Measurements from ENCODE around the gene SHB. TPM values are rescaled to one million over a fixed set of nuclear protein-coding genes. Genes with fewer than 3 reads are reported as not detected.
A peak's percentile ranks its signal among the peaks of the same experiment; 100 is the strongest.

Gene SHB
- total and polyA plus RNA-seq, 4 donors = 6.2 to 16.1 (median 11.6) TPM

GRCh38 chr9:38065369-38066075 lies 3.5 kb downstream of the SHB start:
- no peaks in the 10 kb centered on the region for H3K36me3 ChIP-seq (ENCODE audit: control insufficient read depth, insufficient read depth, low read length)
- peaks cover 7% of the 10 kb centered on the region for H3K27me3 ChIP-seq (ENCODE audit: control insufficient read depth, insufficient read depth, low read length)
- H3K9me3 ChIP-seq (ENCODE audit: control insufficient read depth, insufficient read depth, low read length) = no peaks in the 10 kb centered on the region
- no peak overlapping the region for H3K4me3 ChIP-seq (ENCODE audit: low read depth, low read length)
- H3K27ac ChIP-seq (ENCODE audit: low read depth, low read length) = no peak overlapping the region
- no peak for DNase-seq (ENCODE audit: low read depth in 4 of 6, low spot score in 6 of 6)
- peaks cover 43% of the 10 kb centered on the region for H3K4me1 ChIP-seq (ENCODE audit: control insufficient read depth, insufficient read depth, low read length)
- WGBS (ENCODE audit: insufficient coverage) = 57% methylated on average over 6 of the region's 9 CpGs

- Histone ChIP-seq H3K4me1 (ENCODE audit: control insufficient read depth, insufficient read depth, low read length) (peaks cover 42% of the 10 kb centered on the region), H3K36me3 (ENCODE audit: control insufficient read depth, insufficient read depth, low read length) (no peaks in the 10 kb centered on the region), H3K27me3 (ENCODE audit: control insufficient read depth, insufficient read depth, low read length) (peaks cover 7% of the 10 kb centered on the region), H3K27ac (ENCODE audit: low read depth, low read length) (no peak overlapping the region), H3K9me3 (ENCODE audit: control insufficient read depth, insufficient read depth, low read length) (no peaks in the 10 kb centered on the region), H3K4me3 (ENCODE audit: low read depth, low read length) (no peak overlapping the region)
- no peak for DNase-seq (ENCODE audit: low read depth in 4 of 6, low spot score in 6 of 6)
- 91% methylated on average over 3 of the region's 4 CpGs for WGBS (ENCODE audit: insufficient coverage)
Measured at GRCh38 chr9:38064842-38065368, 4.1 kb downstream of the SHB start.

- no peak overlapping the region for H3K27ac ChIP-seq (ENCODE audit: low read depth, low read length)
- no peak for DNase-seq (ENCODE audit: low read depth in 4 of 6, low spot score in 6 of 6)
- 48% methylated on average over 2 of the region's 2 CpGs for WGBS (ENCODE audit: insufficient coverage)
- no peaks in the 10 kb centered on the region for H3K9me3 ChIP-seq (ENCODE audit: control insufficient read depth, insufficient read depth, low read length)
- peaks cover 39% of the 10 kb centered on the region for H3K4me1 ChIP-seq (ENCODE audit: control insufficient read depth, insufficient read depth, low read length)
- no peaks in the 10 kb centered on the region for H3K36me3 ChIP-seq (ENCODE audit: control insufficient read depth, insufficient read depth, low read length)
- no peak overlapping the region for H3K4me3 ChIP-seq (ENCODE audit: low read depth, low read length)
- H3K27me3 ChIP-seq (ENCODE audit: control insufficient read depth, insufficient read depth, low read length) = peaks cover 7% of the 10 kb centered on the region
Measured at GRCh38 chr9:38063363-38063707, 5.7 kb downstream of the SHB start.

GRCh38 chr9:38062498-38063362 lies 6.3 kb downstream of the SHB start:
- DNase-seq (ENCODE audit: low read depth in 4 of 6, low spot score in 6 of 6) = peak in 1 of 6 donors; percentile 27
- Histone ChIP-seq H3K4me1 (ENCODE audit: control insufficient read depth, insufficient read depth, low read length) (peaks cover 43% of the 10 kb centered on the region), H3K9me3 (ENCODE audit: control insufficient read depth, insufficient read depth, low read length) (no peaks in the 10 kb centered on the region), H3K4me3 (ENCODE audit: low read depth, low read length) (no peak overlapping the region), H3K27ac (ENCODE audit: low read depth, low read length) (no peak overlapping the region), H3K27me3 (ENCODE audit: control insufficient read depth, insufficient read depth, low read length) (peaks cover 7% of the 10 kb centered on the region), H3K36me3 (ENCODE audit: control insufficient read depth, insufficient read depth, low read length) (no peaks in the 10 kb centered on the region)
- 85% methylated on average over 4 of the region's 12 CpGs for WGBS (ENCODE audit: insufficient coverage)

GRCh38 chr9:38062106-38062497 lies 6.9 kb downstream of the SHB start:
- no peak overlapping the region for H3K4me3 ChIP-seq (ENCODE audit: low read depth, low read length)
- peaks cover under 1% of the 10 kb centered on the region for H3K27me3 ChIP-seq (ENCODE audit: control insufficient read depth, insufficient read depth, low read length)
- 100% methylated on average over 1 of the region's 3 CpGs for WGBS (ENCODE audit: insufficient coverage)
- H3K9me3 ChIP-seq (ENCODE audit: control insufficient read depth, insufficient read depth, low read length) = no peaks in the 10 kb centered on the region
- no peak for DNase-seq (ENCODE audit: low read depth in 4 of 6, low spot score in 6 of 6)
- peaks cover 37% of the 10 kb centered on the region for H3K4me1 ChIP-seq (ENCODE audit: control insufficient read depth, insufficient read depth, low read length)
- no peak overlapping the region for H3K27ac ChIP-seq (ENCODE audit: low read depth, low read length)
- no peaks in the 10 kb centered on the region for H3K36me3 ChIP-seq (ENCODE audit: control insufficient read depth, insufficient read depth, low read length)

- no peak overlapping the region for H3K4me3 ChIP-seq (ENCODE audit: low read depth, low read length)
- H3K4me1 ChIP-seq (ENCODE audit: control insufficient read depth, insufficient read depth, low read length) = peaks cover 31% of the 10 kb centered on the region
- no peaks in the 10 kb centered on the region for H3K27me3 ChIP-seq (ENCODE audit: control insufficient read depth, insufficient read depth, low read length)
- no peaks in the 10 kb centered on the region for H3K36me3 ChIP-seq (ENCODE audit: control insufficient read depth, insufficient read depth, low read length)
- peak in 1 of 6 donors; percentile 60 for DNase-seq (ENCODE audit: low read depth in 4 of 6, low spot score in 6 of 6)
- WGBS (ENCODE audit: insufficient coverage) = 84% methylated on average over 4 of the region's 6 CpGs
- H3K9me3 ChIP-seq (ENCODE audit: control insufficient read depth, insufficient read depth, low read length) = no peaks in the 10 kb centered on the region
- H3K27ac ChIP-seq (ENCODE audit: low read depth, low read length) = no peak overlapping the region
Measured at GRCh38 chr9:38061326-38061977, 7.6 kb downstream of the SHB start.

GRCh38 chr9:38060681-38061080 lies 8.3 kb downstream of the SHB start:
- no peaks in the 10 kb centered on the region for H3K9me3 ChIP-seq (ENCODE audit: control insufficient read depth, insufficient read depth, low read length)
- no peaks in the 10 kb centered on the region for H3K27me3 ChIP-seq (ENCODE audit: control insufficient read depth, insufficient read depth, low read length)
- WGBS (ENCODE audit: insufficient coverage) = 92% methylated on average over 3 of the region's 3 CpGs
- H3K27ac ChIP-seq (ENCODE audit: low read depth, low read length) = no peak overlapping the region
- no peak for DNase-seq (ENCODE audit: low read depth in 4 of 6, low spot score in 6 of 6)
- H3K4me1 ChIP-seq (ENCODE audit: control insufficient read depth, insufficient read depth, low read length) = peaks cover 23% of the 10 kb centered on the region
- H3K4me3 ChIP-seq (ENCODE audit: low read depth, low read length) = no peak overlapping the region
- no peaks in the 10 kb centered on the region for H3K36me3 ChIP-seq (ENCODE audit: control insufficient read depth, insufficient read depth, low read length)

GRCh38 chr9:38059233-38059936 lies 9.6 kb downstream of the SHB start:
- 74% methylated on average over 6 of the region's 14 CpGs for WGBS (ENCODE audit: insufficient coverage)
- H3K4me1 ChIP-seq (ENCODE audit: control insufficient read depth, insufficient read depth, low read length) = peaks cover 14% of the 10 kb centered on the region
- no peak overlapping the region for H3K27ac ChIP-seq (ENCODE audit: low read depth, low read length)
- H3K36me3 ChIP-seq (ENCODE audit: control insufficient read depth, insufficient read depth, low read length) = no peaks in the 10 kb centered on the region
- H3K27me3 ChIP-seq (ENCODE audit: control insufficient read depth, insufficient read depth, low read length) = no peaks in the 10 kb centered on the region
- no peaks in the 10 kb centered on the region for H3K9me3 ChIP-seq (ENCODE audit: control insufficient read depth, insufficient read depth, low read length)
- H3K4me3 ChIP-seq (ENCODE audit: low read depth, low read length) = no peak overlapping the region
- no peak for DNase-seq (ENCODE audit: low read depth in 4 of 6, low spot score in 6 of 6)

Measured in spinal cord (tissue), 10 donors.